Subcutaneous adipose tissue (tissue), 4 donors: ENCODE results near the gene LHX5. TPM values are rescaled to one million over a fixed set of nuclear protein-coding genes. Genes with fewer than 3 reads are reported as not detected.

Source experiments
- CTCF ChIP-seq: fragments of 450-650 bp; IDR thresholded peaks from one replicate; pipeline ENCODE4 v1.5.1; 2016; ENCODE audit warnings: low read depth, mild to moderate bottlenecking, control low read depth, antibody characterized with exemption, moderate library complexity
- total RNA-seq, 4 donors: library from RNA; depleted of rRNA; stranded (reverse); fragments of >200 nt; gene quantifications; one replicate each; pipeline ENCODE4 v1.1.0, GENCODE V29; 2016

LHX5 gene
- total RNA-seq: not detected

DNA sequence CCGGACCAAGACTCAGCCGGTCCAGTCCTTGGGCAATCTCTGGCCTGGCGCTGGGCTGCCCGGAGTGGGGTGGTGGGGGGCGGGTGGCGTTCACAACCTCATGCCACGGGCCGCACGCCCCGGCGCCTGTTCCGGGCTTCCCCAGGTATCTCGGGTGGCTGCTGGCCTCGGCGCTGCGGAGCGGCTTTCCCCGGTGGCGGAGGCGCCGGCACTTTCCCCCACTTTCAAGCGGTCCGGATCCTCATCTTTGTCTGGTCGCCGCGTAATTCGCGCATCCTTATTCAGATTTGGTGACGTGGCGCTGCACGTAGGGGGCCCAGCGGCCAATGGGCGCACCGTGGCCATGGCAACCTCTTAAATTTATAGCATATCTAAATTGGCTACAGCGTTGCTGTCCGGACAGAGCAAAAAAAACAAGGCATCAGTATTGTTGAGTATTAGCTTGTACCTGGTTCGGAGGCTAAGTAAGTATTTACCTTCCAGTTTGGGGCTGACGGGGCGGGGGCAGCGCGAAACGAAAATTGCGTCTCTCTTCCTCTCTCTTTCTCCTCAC lies at the start of gene LHX5:
Gene LHX5, minus strand, starts transcription at position 253 of the 553 bp plus-strand sequence. CDS start 373 bp downstream, outside the sequence.
- no peak for TF ChIP-seq CTCF

DNA sequence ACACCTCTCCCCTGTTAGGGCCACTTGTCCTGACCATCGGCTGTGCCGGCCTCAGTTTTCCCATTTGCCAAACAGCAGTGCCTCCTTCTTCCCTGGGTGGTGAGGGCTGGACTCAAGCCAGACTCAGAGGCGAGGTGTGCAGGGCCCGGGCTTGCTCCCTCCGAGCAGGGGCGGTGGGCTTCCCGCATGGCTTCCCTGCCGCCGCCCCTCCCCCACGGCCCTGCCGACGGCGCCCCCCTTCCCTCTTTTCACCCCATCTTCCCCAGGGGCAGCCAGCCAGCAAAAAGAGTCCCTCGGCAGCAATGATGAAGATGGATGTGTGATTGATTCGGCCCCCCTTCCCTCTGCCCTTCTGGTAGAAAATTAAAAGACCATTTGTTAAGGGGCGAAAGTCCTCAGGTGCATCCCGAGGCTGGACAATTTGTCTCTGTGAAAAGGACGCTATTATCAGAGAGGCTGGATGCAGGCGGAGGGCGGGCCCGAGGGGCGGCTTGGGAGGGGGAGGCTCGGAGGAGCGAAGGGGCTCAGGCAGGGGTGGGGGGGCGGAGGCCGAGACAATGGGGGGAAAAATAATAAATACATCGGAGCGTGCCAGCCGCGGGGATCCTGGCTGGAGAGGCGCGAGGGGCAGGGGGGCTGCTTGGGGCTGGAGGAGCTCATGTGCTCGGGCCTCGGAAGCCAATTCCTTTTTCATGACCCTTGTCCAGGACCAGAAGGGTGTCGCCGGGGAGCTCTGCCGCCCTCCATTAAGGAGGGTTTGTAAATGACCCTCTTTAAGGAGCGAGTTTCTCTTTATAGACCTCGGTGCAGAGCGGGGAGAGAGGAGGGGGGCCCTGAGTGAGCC lies 48.0 kb upstream of the LHX5 start:
- TF ChIP-seq CTCF: no peak

GRCh38 chr12:113515082-113515856 lies 43.6 kb upstream of the LHX5 start:
- TF ChIP-seq CTCF: no peak

DNA sequence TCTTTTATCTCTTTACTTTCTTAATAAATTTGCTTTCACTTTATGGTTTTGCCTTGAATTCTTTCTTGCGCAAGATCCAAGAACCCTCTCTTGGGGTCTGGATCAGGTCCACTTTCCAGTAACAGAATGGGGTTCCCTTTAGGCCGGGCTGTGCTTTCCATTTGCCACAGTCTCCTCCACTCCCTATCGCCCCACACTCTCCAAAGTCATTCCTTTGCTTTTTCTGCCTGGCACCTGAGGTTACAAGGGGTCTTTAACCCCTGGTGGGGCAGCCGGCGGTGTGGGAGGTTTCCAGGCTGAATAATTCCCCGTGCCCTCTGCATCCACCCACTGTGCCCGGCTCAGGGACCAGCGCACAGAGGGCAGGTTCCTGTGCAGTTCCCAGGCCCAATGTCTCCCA lies 42.9 kb upstream of the LHX5 start:
- no peak for TF ChIP-seq CTCF

GRCh38 chr12:113512568-113512967 lies 40.9 kb upstream of the LHX5 start:
- TF ChIP-seq CTCF: no peak

- TF ChIP-seq CTCF: no peak
Observed at GRCh38 chr12:113506867-113507266, 35.2 kb upstream of the LHX5 start.

- no peak for TF ChIP-seq CTCF
Observed at GRCh38 chr12:113505941-113506340, 34.3 kb upstream of the LHX5 start.
